ENCODE data around the gene TULP3. TPM values are rescaled to one million over a fixed set of nuclear protein-coding genes. Genes with fewer than 3 reads are reported as not detected.
A peak's percentile ranks its signal among the peaks of the same experiment; 100 is the strongest.

Gene TULP3
- total RNA-seq, 3 donors from 2014 or later: 18.6 to 22.6 (median 20.8) TPM

GRCh38 chr12:2895051-2895451, 4.4 kb downstream of the TULP3 start:
- DNase-seq (ENCODE audit: low spot score in 2 of 2): no peak
- H3K27ac ChIP-seq: no peak overlapping the region
- H3K36me3 ChIP-seq: no peaks in the 10 kb centered on the region
- H3K4me3 ChIP-seq: no peak overlapping the region
- no peaks in the 10 kb centered on the region for H3K4me1 ChIP-seq
- no peaks in the 10 kb centered on the region for H3K27me3 ChIP-seq
- no peak for TF ChIP-seq POLR2AphosphoS5 (IDR thresholded peaks at IDR 0.05)
- no peak for TF ChIP-seq CTCF (IDR thresholded peaks at IDR 0.05)
- intact Hi-C loops (cut with DNase I; ENCODE audit: low total_unique reads): no loop called here
- no peaks in the 10 kb centered on the region for H3K9me3 ChIP-seq

- DNase-seq (ENCODE audit: low spot score in 2 of 2): no peak
- Histone ChIP-seq H3K27me3 (no peaks in the 10 kb centered on the region), H3K4me3 (no peak overlapping the region), H3K27ac (no peak overlapping the region), H3K4me1 (no peaks in the 10 kb centered on the region), H3K36me3 (no peaks in the 10 kb centered on the region), H3K9me3 (no peaks in the 10 kb centered on the region)
- intact Hi-C loops (cut with DNase I; ENCODE audit: low total_unique reads): no loop called here
- TF ChIP-seq POLR2AphosphoS5 (IDR thresholded peaks at IDR 0.05) (no peak), POLR2A (IDR thresholded peaks at IDR 0.05) (no peak), CTCF (IDR thresholded peaks at IDR 0.05) (no peak)
Measured at GRCh38 chr12:2895511-2895910, 4.8 kb downstream of the TULP3 start.

- intact Hi-C loops (cut with DNase I; ENCODE audit: low total_unique reads): no loop called here
- Histone ChIP-seq H3K4me3 (no peak overlapping the region), H3K9me3 (no peaks in the 10 kb centered on the region), H3K36me3 (no peaks in the 10 kb centered on the region), H3K4me1 (no peaks in the 10 kb centered on the region), H3K27me3 (no peaks in the 10 kb centered on the region), H3K27ac (no peak overlapping the region)
- DNase-seq (ENCODE audit: low spot score in 2 of 2): no peak
- no peak for TF ChIP-seq CTCF (IDR thresholded peaks at IDR 0.05)
- no peak for TF ChIP-seq POLR2A (IDR thresholded peaks at IDR 0.05)
- TF ChIP-seq POLR2AphosphoS5 (IDR thresholded peaks at IDR 0.05): no peak
Measured at GRCh38 chr12:2897418-2897817, 6.7 kb downstream of the TULP3 start.

GRCh38 chr12:2900642-2901041, 10.0 kb downstream of the TULP3 start:
- intact Hi-C loops (cut with DNase I; ENCODE audit: low total_unique reads): no loop called here
- Histone ChIP-seq H3K9me3 (no peaks in the 10 kb centered on the region), H3K4me3 (no peak overlapping the region), H3K36me3 (no peaks in the 10 kb centered on the region), H3K4me1 (no peaks in the 10 kb centered on the region), H3K27ac (no peak overlapping the region), H3K27me3 (no peaks in the 10 kb centered on the region)
- TF ChIP-seq POLR2AphosphoS5 (IDR thresholded peaks at IDR 0.05) (no peak), POLR2A (IDR thresholded peaks at IDR 0.05) (no peak), CTCF (IDR thresholded peaks at IDR 0.05) (no peak)
- no peak for DNase-seq (ENCODE audit: low spot score in 2 of 2)

GRCh38 chr12:2902272-2902880, 11.7 kb downstream of the TULP3 start:
- Histone ChIP-seq H3K4me1 (no peaks in the 10 kb centered on the region), H3K9me3 (no peaks in the 10 kb centered on the region), H3K27me3 (no peaks in the 10 kb centered on the region), H3K36me3 (no peaks in the 10 kb centered on the region), H3K27ac (no peak overlapping the region), H3K4me3 (no peak overlapping the region)
- TF ChIP-seq CTCF (IDR thresholded peaks at IDR 0.05): no peak
- peak in 1 of 3 donors; percentile 84 for TF ChIP-seq POLR2AphosphoS5 (IDR thresholded peaks at IDR 0.05)
- TF ChIP-seq POLR2A (IDR thresholded peaks at IDR 0.05): no peak
- no peak for DNase-seq (ENCODE audit: low spot score in 2 of 2)
- intact Hi-C loops (cut with DNase I; ENCODE audit: low total_unique reads): no loop called here
